IPS-18a (cell line): ENCODE data around the gene TRIML1.

Experiments used
- H3K27ac ChIP-seq: one replicate; pipeline ENCODE4 v1.5.1; 2013; ENCODE audit warnings: low read length
- H3K27me3 ChIP-seq: one replicate; pipeline ENCODE4 v1.6.1; 2013; ENCODE audit warnings: mild to moderate bottlenecking, low read length; ENCODE audit not compliant: control insufficient read depth, insufficient read depth
- H3K36me3 ChIP-seq: one replicate; pipeline ENCODE4 v1.6.1; 2013; ENCODE audit warnings: low read depth, low read length; ENCODE audit not compliant: control insufficient read depth
- H3K4me1 ChIP-seq: one replicate; pipeline ENCODE4 v1.6.1; 2013; ENCODE audit warnings: low read depth, low read length; ENCODE audit not compliant: control insufficient read depth
- H3K4me3 ChIP-seq: one replicate; pipeline ENCODE4 v1.5.1; 2013; ENCODE audit warnings: low read length
- H3K9ac ChIP-seq: one replicate; pipeline ENCODE4 v1.6.1; 2013; ENCODE audit warnings: mild to moderate bottlenecking, low read length, moderate library complexity
- H3K9me3 ChIP-seq: one replicate; pipeline ENCODE4 v1.6.1; 2013; ENCODE audit warnings: low read depth, low read length; ENCODE audit not compliant: control insufficient read depth

TRIML1 gene

GRCh38 chr4:188194421-188194820, 55.2 kb downstream of the TRIML1 start:
- H3K27me3 ChIP-seq: no peaks in the 10 kb centered on the region
- H3K9ac ChIP-seq: no peak overlapping the region
- H3K9me3 ChIP-seq: no peaks in the 10 kb centered on the region
- no peak overlapping the region for H3K4me3 ChIP-seq
- H3K36me3 ChIP-seq: no peaks in the 10 kb centered on the region
- no peak overlapping the region for H3K27ac ChIP-seq
- peaks cover 6% of the 10 kb centered on the region for H3K4me1 ChIP-seq

- no peaks in the 10 kb centered on the region for H3K36me3 ChIP-seq
- peaks cover 11% of the 10 kb centered on the region for H3K4me1 ChIP-seq
- no peaks in the 10 kb centered on the region for H3K27me3 ChIP-seq
- no peak overlapping the region for H3K9ac ChIP-seq
- no peaks in the 10 kb centered on the region for H3K9me3 ChIP-seq
- no peak overlapping the region for H3K27ac ChIP-seq
- H3K4me3 ChIP-seq: no peak overlapping the region
Observed at GRCh38 chr4:188195389-188195985, 56.2 kb downstream of the TRIML1 start.

GRCh38 chr4:188196134-188196735, 57.0 kb downstream of the TRIML1 start:
- H3K27me3 ChIP-seq: no peaks in the 10 kb centered on the region
- no peak overlapping the region for H3K4me3 ChIP-seq
- H3K4me1 ChIP-seq: peaks cover 11% of the 10 kb centered on the region
- no peaks in the 10 kb centered on the region for H3K36me3 ChIP-seq
- H3K27ac ChIP-seq: no peak overlapping the region
- no peak overlapping the region for H3K9ac ChIP-seq
- no peaks in the 10 kb centered on the region for H3K9me3 ChIP-seq
